H9 (cell line): ENCODE data around the gene ANKRD16. TPM values are rescaled to one million over a fixed set of nuclear protein-coding genes. Genes with fewer than 3 reads are reported as not detected.

ENCODE experiments used
- DNase-seq: peaks from one replicate; pipeline ENCODE4 v3.0.0-alpha.2; 2017
- H2AFZ ChIP-seq: one replicate; pipeline ENCODE4 v1.6.1; 2013; ENCODE audit warnings: mild to moderate bottlenecking, low read length, control low read depth, moderate library complexity
- H2AK5ac ChIP-seq: 2 replicates; pipeline ENCODE4 v1.6.1; 2013; ENCODE audit warnings: low read length, control low read depth, mixed read lengths; ENCODE audit not compliant: insufficient read length
- H2BK120ac ChIP-seq: one replicate; pipeline ENCODE4 v1.6.1; 2013; ENCODE audit warnings: low read depth, mild to moderate bottlenecking, low read length, control low read depth, inconsistent platforms; ENCODE audit not compliant: poor library complexity, severe bottlenecking
- H2BK12ac ChIP-seq: 2 replicates; pipeline ENCODE4 v1.6.1; 2013; ENCODE audit warnings: low read length, control low read depth, mixed read lengths, low read depth; ENCODE audit not compliant: insufficient read length
- H2BK15ac ChIP-seq: 2 replicates; pipeline ENCODE4 v1.6.1; 2013; ENCODE audit warnings: low read depth, low read length, control low read depth
- H2BK20ac ChIP-seq: one replicate; pipeline ENCODE4 v1.6.1; 2013; ENCODE audit warnings: low read depth, mild to moderate bottlenecking, low read length, control low read depth, inconsistent platforms; ENCODE audit not compliant: poor library complexity, severe bottlenecking
- H2BK5ac ChIP-seq: 2 replicates; pipeline ENCODE4 v1.6.1; 2013; ENCODE audit warnings: low read length, control low read depth, mixed read lengths; ENCODE audit not compliant: insufficient read length
- H3K14ac ChIP-seq: 2 replicates; pipeline ENCODE4 v1.6.1; 2013; ENCODE audit warnings: low read length, control low read depth; ENCODE audit not compliant: insufficient read depth
- H3K18ac ChIP-seq: 2 replicates; pipeline ENCODE4 v1.6.1; 2013; ENCODE audit warnings: low read depth, mild to moderate bottlenecking, mixed read lengths, low read length, control low read depth; ENCODE audit not compliant: insufficient read length
- H3K23ac ChIP-seq: 2 replicates; pipeline ENCODE4 v1.6.1; 2013; ENCODE audit warnings: low read length, control low read depth, mixed read lengths, low read depth; ENCODE audit not compliant: insufficient read length
- H3K23me2 ChIP-seq: 2 replicates; pipeline ENCODE4 v1.6.1; 2013; ENCODE audit warnings: low read depth, mild to moderate bottlenecking, mixed read lengths, low read length, control low read depth; ENCODE audit not compliant: insufficient read length, poor library complexity, severe bottlenecking
- H3K27ac ChIP-seq: 2 replicates; pipeline ENCODE4 v1.5.1; 2013; ENCODE audit warnings: low read length, control low read depth, mixed read lengths, low read depth; ENCODE audit not compliant: insufficient read length
- H3K27me3 ChIP-seq: 2 replicates; pipeline ENCODE4 v1.6.1; 2013; ENCODE audit warnings: low read length, control low read depth, inconsistent platforms; ENCODE audit not compliant: insufficient read depth
- H3K4ac ChIP-seq: 2 replicates; pipeline ENCODE4 v1.6.1; 2013; ENCODE audit warnings: low read depth, mild to moderate bottlenecking, control low read depth, inconsistent platforms, low read length, moderate library complexity
- H3K4me1 ChIP-seq: 2 replicates; pipeline ENCODE4 v1.6.1; 2013; ENCODE audit warnings: low read length, control low read depth, inconsistent platforms; ENCODE audit not compliant: insufficient read depth
- H3K4me2 ChIP-seq: 2 replicates; pipeline ENCODE4 v1.6.1; 2013; ENCODE audit warnings: low read length, control low read depth, mixed read lengths; ENCODE audit not compliant: insufficient read length, insufficient read depth
- H3K56ac ChIP-seq: 2 replicates; pipeline ENCODE4 v1.6.1; 2013; ENCODE audit warnings: low read depth, mild to moderate bottlenecking, mixed read lengths, low read length, control low read depth; ENCODE audit not compliant: insufficient read length
- H3K79me1 ChIP-seq: 2 replicates; pipeline ENCODE4 v1.6.1; 2013; ENCODE audit warnings: low read depth, mild to moderate bottlenecking, moderate library complexity, low read length, control low read depth, inconsistent platforms; ENCODE audit not compliant: insufficient read depth, poor library complexity, severe bottlenecking
- H3K79me2 ChIP-seq: 2 replicates; pipeline ENCODE4 v1.6.1; 2013; ENCODE audit warnings: low read length, control low read depth, inconsistent platforms; ENCODE audit not compliant: insufficient read depth
- H3K9ac ChIP-seq: 2 replicates; pipeline ENCODE4 v1.6.1; 2013; ENCODE audit warnings: low read length, control low read depth, mixed read lengths; ENCODE audit not compliant: insufficient read length; ENCODE audit errors: extremely low read depth
- H3K9me3 ChIP-seq: one replicate; pipeline ENCODE4 v1.6.1; 2013; ENCODE audit warnings: low read depth, low read length, inconsistent platforms; ENCODE audit not compliant: control insufficient read depth
- H3T11ph ChIP-seq: one replicate; pipeline ENCODE4 v1.6.1; 2013; ENCODE audit warnings: mild to moderate bottlenecking, low read length, control low read depth, inconsistent platforms
- H4K20me1 ChIP-seq: one replicate; pipeline ENCODE4 v1.6.1; 2013; ENCODE audit not compliant: control insufficient read depth, insufficient read length, insufficient read depth
- H4K5ac ChIP-seq: 2 replicates; pipeline ENCODE4 v1.6.1; 2013; ENCODE audit warnings: low read depth, mild to moderate bottlenecking, mixed read lengths, low read length, control low read depth; ENCODE audit not compliant: insufficient read length
- H4K8ac ChIP-seq: replicated peaks from 2 replicates; pipeline ENCODE4 v1.6.1; 2013; ENCODE audit warnings: low read length, control low read depth, mixed read lengths, low read depth; ENCODE audit not compliant: insufficient read length
- H4K91ac ChIP-seq: 2 replicates; pipeline ENCODE4 v1.6.1; 2013; ENCODE audit warnings: low read depth, mild to moderate bottlenecking, moderate library complexity, mixed read lengths, low read length, control low read depth; ENCODE audit not compliant: insufficient read length
- H3K27ac Mint-ChIP-seq, 3 experiments: 2 replicates in 2 of 3; 3 replicates in 1 of 3; pipeline ENCODE4 v1.8.0; 2020 to 2021; ENCODE audit warnings: mixed read lengths in 3 of 3, mild to moderate bottlenecking in 1 of 3, moderate library complexity in 1 of 3
- H3K27me3 Mint-ChIP-seq: 2 replicates; pipeline ENCODE4 v1.8.0; 2021; ENCODE audit warnings: low read depth, mild to moderate bottlenecking, moderate library complexity, mixed read lengths
- H3K36me3 Mint-ChIP-seq, 3 experiments: 2 replicates in 2 of 3; 3 replicates in 1 of 3; pipeline ENCODE4 v1.8.0; 2020 to 2021; ENCODE audit warnings: low read depth in 3 of 3, mixed read lengths in 3 of 3; ENCODE audit not compliant: insufficient read depth in 1 of 3
- H3K4me1 Mint-ChIP-seq, 2 experiments: 2 replicates each; pipeline ENCODE4 v1.8.0; 2020; ENCODE audit warnings: mixed read lengths in 2 of 2
- H3K4me3 Mint-ChIP-seq, 2 experiments: 2 replicates in 1 of 2; 3 replicates in 1 of 2; pipeline ENCODE4 v1.8.0; 2020 to 2021; ENCODE audit warnings: mild to moderate bottlenecking in 2 of 2, mixed read lengths in 2 of 2, moderate library complexity in 1 of 2
- H3K9me3 Mint-ChIP-seq, 2 experiments: 2 replicates in 1 of 2; 3 replicates in 1 of 2; pipeline ENCODE4 v1.8.0; 2020; ENCODE audit warnings: mild to moderate bottlenecking in 2 of 2, mixed read lengths in 2 of 2, moderate library complexity in 1 of 2
- CTCF ChIP-seq: fragments of 200-600 bp; sonication (generic); conservative IDR thresholded peaks from 3 replicates; pipeline ENCODE4 v1.8.0; 2021; ENCODE audit warnings: antibody characterized with exemption, mild to moderate bottlenecking
- WGBS: extraction: QIAGEN DNeasy Blood & Tissue Kit; methylation state at CpG from one replicate; pipeline ENCODE4 v1.1.7; 2013; ENCODE audit warnings: missing lambda C conversion rate, low lambda C conversion rate, mixed read lengths; ENCODE audit not compliant: insufficient read length; ENCODE audit errors: extremely low coverage; 5-methylcytosine and 5-hydroxymethylcytosine counted together
- total RNA-seq: library from RNA; stranded (reverse); gene quantifications from 2 replicates; pipeline ENCODE4 v1.2.1, GENCODE V29; 2021

The ANKRD16 gene
- total RNA-seq, 1 experiment from 2014 or later = 11.4 TPM

DNA sequence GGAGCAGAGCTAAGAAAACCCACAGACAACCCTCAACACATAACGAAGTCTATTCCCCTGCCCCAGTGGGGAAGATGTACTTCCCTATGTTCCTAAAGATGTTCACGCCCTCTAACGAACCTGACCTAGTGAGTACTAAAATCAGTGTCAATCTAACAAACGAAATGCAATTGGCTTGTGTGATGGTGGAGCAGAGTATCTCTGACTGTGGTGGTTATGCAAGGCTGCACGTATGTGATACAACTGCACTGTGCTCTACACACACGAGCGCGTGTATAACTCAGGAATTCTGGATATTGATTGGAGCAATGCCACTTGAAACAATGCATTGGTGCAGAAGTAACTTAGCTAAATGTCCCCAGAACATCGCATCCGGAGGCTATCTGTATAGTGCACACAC, 1.3 kb downstream of the ANKRD16 start:
- Histone ChIP-seq H3K79me2 (peaks cover 6% of the 10 kb centered on the region; the same call in 1 of the 2 replicates), H3K18ac (no peak overlapping the region), H2AFZ (no peak overlapping the region), H3K27ac (no peak overlapping the region), H3K9ac (peak overlapping the region; percentile 39), H2BK5ac (no peak overlapping the region), H3K4me1 (peaks cover 5% of the 10 kb centered on the region; the same call in 1 of the 2 replicates), H3K4ac (no peak overlapping the region), H3K23me2 (peaks cover 9% of the 10 kb centered on the region), H4K20me1 (no peaks in the 10 kb centered on the region), H2BK15ac (no peak overlapping the region), H2AK5ac (no peak overlapping the region), H3K79me1 (no peaks in the 10 kb centered on the region), H2BK12ac (no peak overlapping the region), H4K91ac (no peak overlapping the region), H2BK20ac (no peak overlapping the region), H2BK120ac (no peak overlapping the region), H3K14ac (no peak overlapping the region), H3K23ac (no peak overlapping the region), H3K56ac (no peak overlapping the region), H4K8ac (no peak overlapping the region), H3K4me2 (peak overlapping the region; percentile 84), H3T11ph (no peak overlapping the region), H3K9me3 (no peaks in the 10 kb centered on the region), H3K27me3 (no peaks in the 10 kb centered on the region), H4K5ac (no peak overlapping the region)
- peaks cover 24 to 30% of the 10 kb centered on the region in 2 experiments for H3K4me1 Mint-ChIP-seq
- H3K9me3 Mint-ChIP-seq = no peaks in the 10 kb centered on the region
- DNase-seq = no peak
- H3K27me3 Mint-ChIP-seq = no peaks in the 10 kb centered on the region
- H3K27ac Mint-ChIP-seq = no peak overlapping the region
- peak overlapping the region; percentile 80 to 97 for H3K4me3 Mint-ChIP-seq
- WGBS = no CpG with 5 or more reads among the region's 10 CpGs
- TF ChIP-seq CTCF = no peak
- peaks cover 25 to 50% (median 50%) of the 10 kb centered on the region in 3 experiments for H3K36me3 Mint-ChIP-seq
